HL-60 (cell line): ENCODE results near the gene SEC31B.

ENCODE experiments used
- GABPA ChIP-seq: IDR thresholded peaks from 2 replicates; pipeline ENCODE4 v1.6.1; 2012; ENCODE audit warnings: low read depth
- POLR2AphosphoS5 ChIP-seq: IDR thresholded peaks from 2 replicates; pipeline ENCODE4 v1.6.1; 2012; ENCODE audit warnings: low read depth
- TF ChIP-seq, protein P1 (sequence below): IDR thresholded peaks from one replicate; pipeline ENCODE4 v1.5.1; 2011; ENCODE audit warnings: low read length, control low read depth, inconsistent platforms; ENCODE audit not compliant: insufficient read depth

DNA sequence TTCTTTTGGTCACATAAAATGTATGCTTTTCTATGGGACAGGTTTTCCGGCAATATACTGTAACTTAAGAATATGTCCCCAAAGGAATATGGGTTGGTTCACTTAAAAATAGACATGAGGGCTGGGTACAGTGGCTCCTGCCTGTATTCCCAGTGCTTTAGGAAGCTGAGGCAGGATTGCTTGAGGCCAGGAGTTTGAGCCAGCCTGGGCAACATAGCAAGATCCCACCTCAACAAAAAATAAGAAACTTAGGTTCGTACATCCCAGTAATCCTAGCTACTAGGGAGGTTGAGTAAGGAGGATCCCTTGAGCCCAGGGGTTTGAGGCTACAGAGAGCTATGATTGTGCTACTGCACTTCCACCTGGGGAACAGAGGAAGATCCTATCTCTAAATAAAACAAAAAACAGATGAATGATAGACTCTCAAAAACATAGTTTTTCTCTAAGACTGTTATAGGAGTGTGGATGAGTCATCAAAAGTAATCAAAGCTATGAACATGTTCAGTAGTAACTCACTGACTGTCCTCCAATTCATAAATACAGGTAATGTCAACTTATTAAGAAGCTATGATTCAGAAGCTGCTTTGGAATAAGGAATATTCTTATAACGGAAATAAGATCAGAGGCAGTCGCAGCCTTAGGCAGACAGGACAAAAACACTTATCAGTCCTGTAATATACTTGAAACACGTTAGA is 2.6 kb upstream of the SEC31B start:
- TF ChIP-seq POLR2AphosphoS5 (no peak), GABPA (no peak)
- TF ChIP-seq, protein P1, sequence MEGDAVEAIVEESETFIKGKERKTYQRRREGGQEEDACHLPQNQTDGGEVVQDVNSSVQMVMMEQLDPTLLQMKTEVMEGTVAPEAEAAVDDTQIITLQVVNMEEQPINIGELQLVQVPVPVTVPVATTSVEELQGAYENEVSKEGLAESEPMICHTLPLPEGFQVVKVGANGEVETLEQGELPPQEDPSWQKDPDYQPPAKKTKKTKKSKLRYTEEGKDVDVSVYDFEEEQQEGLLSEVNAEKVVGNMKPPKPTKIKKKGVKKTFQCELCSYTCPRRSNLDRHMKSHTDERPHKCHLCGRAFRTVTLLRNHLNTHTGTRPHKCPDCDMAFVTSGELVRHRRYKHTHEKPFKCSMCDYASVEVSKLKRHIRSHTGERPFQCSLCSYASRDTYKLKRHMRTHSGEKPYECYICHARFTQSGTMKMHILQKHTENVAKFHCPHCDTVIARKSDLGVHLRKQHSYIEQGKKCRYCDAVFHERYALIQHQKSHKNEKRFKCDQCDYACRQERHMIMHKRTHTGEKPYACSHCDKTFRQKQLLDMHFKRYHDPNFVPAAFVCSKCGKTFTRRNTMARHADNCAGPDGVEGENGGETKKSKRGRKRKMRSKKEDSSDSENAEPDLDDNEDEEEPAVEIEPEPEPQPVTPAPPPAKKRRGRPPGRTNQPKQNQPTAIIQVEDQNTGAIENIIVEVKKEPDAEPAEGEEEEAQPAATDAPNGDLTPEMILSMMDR: no peak
